ENCODE data around the gene RCAN3.
"Not testable (repeated sequence)": the region's sequence is repeated elsewhere in the genome, so short reads cannot be mapped to it uniquely, and the experiment has no call there.

RCAN3 gene

DNA sequence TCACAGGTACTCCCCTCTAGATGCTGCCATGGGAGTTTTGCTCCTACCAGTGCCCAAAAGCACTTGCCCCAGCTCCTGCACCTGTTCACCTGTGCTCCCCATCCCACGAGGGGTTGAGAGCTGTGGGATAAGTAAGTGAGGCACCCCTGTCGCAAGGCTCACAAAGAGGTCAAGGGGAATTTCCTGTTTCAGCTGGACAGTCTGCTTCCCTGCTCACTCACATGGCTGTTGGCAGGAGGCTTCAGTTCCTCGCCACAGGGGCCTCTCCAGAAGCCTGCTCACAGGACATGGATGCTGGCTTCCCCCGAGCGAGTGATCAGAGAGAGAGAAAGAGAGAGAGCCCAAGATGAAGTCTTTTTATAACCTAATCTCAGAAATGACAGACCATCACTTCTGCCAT lies 44.6 kb downstream of the RCAN3 start:
- TF ChIP-seq, protein P1, sequence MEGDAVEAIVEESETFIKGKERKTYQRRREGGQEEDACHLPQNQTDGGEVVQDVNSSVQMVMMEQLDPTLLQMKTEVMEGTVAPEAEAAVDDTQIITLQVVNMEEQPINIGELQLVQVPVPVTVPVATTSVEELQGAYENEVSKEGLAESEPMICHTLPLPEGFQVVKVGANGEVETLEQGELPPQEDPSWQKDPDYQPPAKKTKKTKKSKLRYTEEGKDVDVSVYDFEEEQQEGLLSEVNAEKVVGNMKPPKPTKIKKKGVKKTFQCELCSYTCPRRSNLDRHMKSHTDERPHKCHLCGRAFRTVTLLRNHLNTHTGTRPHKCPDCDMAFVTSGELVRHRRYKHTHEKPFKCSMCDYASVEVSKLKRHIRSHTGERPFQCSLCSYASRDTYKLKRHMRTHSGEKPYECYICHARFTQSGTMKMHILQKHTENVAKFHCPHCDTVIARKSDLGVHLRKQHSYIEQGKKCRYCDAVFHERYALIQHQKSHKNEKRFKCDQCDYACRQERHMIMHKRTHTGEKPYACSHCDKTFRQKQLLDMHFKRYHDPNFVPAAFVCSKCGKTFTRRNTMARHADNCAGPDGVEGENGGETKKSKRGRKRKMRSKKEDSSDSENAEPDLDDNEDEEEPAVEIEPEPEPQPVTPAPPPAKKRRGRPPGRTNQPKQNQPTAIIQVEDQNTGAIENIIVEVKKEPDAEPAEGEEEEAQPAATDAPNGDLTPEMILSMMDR (conservative IDR thresholded peaks at IDR 0.05): no peak
- no peak overlapping the region for H3K27ac ChIP-seq

DNA sequence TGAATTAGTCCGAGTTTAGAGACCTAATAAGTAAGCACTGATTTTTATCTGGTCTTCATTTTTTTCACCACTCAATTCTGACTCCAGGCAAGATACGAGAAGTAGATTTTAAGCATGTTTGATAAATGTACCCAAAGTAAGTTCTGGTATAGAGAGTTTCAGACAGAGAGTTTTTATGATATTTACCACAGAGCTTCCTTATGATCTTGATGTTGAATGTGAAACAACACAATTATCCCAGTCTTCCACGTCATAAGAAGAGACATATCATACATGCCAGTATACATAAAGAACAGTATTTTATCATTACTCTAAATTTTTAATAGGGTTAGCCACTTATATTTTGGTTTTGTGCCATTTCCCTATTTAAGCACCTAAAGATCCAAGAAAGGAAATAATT lies 45.4 kb downstream of the RCAN3 start:
- TF ChIP-seq, protein P1 (conservative IDR thresholded peaks at IDR 0.05): no peak
- H3K27ac ChIP-seq: no peak overlapping the region

DNA sequence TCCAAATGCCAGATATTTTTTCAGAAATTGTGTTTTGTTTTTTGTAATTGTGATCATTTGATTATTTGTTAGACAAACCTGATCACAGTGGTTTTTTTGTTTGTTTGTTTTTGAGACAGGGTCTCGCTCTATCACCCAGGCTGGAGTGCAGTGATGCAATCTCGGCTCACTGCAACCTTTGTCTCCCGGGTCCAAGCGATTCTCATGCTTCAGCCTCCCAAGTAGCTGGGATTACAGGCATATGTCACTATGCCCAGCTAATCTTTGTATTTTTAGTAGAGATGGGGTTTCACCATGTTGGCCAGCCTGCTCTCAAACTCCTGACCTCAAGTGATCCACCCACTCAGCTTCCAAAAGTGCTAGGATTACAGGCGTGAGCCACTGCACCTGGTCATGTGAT lies 46.6 kb downstream of the RCAN3 start:
- not testable (repeated sequence) for H3K27ac ChIP-seq

DNA sequence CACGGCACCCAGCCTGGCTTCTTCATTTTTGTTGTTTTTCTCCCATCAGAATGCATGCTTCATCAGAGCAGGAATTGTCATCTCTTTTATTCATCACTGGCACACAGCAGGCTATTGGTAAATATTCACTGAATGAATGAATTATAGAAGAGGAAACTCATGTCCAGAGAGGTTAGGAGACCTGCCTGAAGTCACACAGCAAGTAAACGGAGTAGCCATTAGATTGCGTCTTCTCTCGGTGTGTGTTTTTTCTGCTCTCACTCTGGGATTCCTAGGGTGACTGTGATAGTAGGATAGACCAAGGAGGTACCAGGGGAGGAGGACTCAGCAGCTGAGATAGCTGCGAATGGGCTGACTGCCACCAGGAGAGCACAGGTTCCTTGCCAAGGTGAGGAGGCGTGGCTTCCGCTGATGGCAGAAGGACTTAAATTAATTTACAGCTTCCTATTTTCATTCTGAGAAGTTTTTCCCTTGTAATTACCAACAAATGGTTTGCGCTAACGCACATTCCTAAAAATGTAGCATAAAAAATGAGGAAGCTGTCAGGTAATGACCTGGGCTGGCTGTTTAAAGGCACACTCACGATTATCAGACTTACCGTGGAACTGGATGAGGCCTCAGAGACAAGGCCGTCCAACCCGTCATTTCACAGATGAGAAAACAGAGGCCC lies 48.8 kb downstream of the RCAN3 start:
- TF ChIP-seq, protein P1 (conservative IDR thresholded peaks at IDR 0.05): no peak
- no peak overlapping the region for H3K27ac ChIP-seq

DNA sequence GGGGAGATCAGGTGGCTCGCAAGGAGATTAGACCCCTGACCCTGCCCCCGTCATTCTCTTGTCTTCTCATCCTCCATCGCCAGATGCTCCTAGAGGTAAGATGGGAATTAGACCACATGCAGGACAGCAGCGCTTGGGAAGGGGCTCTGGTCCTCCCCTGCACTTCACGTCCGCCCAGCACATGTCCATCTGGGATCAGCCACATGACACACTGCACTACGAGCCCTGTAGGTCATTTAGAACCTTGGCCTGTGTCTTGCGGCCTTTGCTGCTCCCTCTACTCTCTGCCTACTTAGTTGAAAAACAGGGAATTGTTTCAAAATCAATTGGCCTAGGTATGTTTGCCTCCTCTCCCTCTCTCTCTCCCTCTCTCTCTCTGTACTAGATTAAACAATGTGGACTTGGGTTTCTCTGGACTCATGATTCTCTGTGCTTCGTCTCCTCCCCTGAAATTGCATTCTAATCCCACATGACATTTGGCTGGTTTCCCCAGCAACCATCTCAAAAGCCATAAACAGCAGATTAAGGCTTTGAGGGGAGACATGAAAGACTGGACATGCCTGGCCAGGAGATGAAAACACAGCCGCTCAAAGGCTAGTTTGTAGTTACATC lies 49.4 kb downstream of the RCAN3 start:
- TF ChIP-seq, protein P1 (conservative IDR thresholded peaks at IDR 0.05): no peak
- H3K27ac ChIP-seq: no peak overlapping the region

DNA sequence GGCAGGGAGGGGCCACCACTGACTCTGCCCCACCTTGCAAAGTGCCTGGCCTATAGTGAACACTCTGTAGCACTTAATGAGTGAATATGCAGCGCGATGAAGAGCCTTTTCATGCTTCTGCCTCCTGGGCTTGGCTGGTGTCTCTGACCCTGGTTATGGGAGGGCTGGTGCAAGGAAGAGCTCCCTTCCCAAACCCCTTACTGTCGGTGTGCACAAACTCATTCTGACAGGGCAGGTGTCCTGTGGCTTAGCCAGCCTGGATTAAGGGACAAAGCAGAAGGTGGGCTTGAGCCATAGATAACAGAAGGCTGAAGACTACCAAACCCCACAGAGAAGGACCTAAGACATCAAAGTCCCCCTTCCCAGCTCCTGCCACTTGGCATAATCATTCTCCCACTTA lies 51.3 kb downstream of the RCAN3 start:
- H3K27ac ChIP-seq: no peak overlapping the region
- TF ChIP-seq, protein P1 (conservative IDR thresholded peaks at IDR 0.05): no peak

DNA sequence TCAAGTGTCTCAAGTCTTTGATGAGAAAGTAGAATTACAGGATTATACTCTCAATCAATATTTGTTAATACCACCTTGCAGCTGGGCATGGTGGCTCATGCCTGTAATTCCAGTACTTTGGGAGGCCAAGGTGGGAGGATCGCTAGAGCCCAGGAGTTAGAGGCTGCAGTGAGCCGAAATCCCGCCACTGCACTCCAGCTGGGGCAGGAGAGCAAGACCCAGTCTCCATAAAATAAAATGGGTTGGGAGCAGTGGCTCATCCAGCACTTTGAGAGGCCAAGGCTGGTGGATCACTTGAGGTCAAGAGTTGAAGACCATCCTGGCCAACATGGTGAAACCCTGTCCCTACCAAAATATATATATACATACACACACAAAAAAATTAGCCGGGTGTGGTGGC lies 52.1 kb downstream of the RCAN3 start:
- H3K27ac ChIP-seq: no peak overlapping the region
- TF ChIP-seq, protein P1 (conservative IDR thresholded peaks at IDR 0.05): no peak

Data from VCaP (cell line).